SW480 (cell line): ENCODE measurements around the gene GIMD1.
A peak's percentile ranks its signal among the peaks of the same experiment; 100 is the strongest.
"Not testable (repeated sequence)": the region's sequence is repeated elsewhere in the genome, so short reads cannot be mapped to it uniquely, and the experiment has no call there.

Experiments
- DNase-seq: peaks from one replicate; pipeline ENCODE4 v3.0.0-alpha.2; 2016; ENCODE audit warnings: low spot score

The GIMD1 gene

DNA sequence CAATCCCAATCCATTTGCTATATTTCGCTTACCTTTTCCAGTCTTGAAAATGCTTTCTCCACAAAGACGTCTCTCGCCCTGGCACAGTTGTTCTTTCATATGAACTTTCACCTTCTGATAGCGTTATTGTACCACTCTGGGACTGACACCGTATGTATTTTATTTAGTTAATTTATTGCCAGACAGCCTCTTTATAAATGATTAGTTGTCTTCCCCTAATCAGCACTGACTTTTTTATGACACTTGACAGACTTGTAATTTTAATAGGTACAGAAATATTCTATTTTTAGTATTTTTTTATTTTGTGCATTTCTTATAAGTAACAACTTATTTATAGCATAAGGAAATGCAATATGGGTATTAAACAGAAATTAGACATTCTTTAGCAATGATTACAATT lies at the start of gene GIMD1:
Gene GIMD1 (minus strand): TSS at position 101 of the 400 bp plus-strand sequence. CDS start 1,343 bp downstream, outside the sequence.
- no peak for DNase-seq

DNA sequence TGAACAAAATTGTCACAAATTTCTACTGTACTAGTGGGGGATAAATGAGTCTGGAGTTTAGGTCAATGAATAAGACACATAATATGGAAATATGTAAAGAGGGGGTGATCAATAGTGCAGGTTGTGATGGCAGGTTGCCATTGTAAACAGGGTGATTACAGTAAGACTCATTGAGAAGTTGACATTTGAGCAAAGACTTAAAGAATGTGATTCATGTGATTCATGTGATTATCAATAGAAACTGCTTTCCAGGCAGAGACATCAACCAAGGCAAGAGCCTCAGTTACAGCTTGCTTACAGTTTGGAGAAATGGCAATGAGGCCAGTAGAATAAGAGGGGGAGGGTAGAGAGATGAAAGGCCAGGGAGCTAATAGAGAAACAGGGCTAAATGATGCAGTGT lies 45.8 kb upstream of the GIMD1 start:
- no peak for DNase-seq

DNA sequence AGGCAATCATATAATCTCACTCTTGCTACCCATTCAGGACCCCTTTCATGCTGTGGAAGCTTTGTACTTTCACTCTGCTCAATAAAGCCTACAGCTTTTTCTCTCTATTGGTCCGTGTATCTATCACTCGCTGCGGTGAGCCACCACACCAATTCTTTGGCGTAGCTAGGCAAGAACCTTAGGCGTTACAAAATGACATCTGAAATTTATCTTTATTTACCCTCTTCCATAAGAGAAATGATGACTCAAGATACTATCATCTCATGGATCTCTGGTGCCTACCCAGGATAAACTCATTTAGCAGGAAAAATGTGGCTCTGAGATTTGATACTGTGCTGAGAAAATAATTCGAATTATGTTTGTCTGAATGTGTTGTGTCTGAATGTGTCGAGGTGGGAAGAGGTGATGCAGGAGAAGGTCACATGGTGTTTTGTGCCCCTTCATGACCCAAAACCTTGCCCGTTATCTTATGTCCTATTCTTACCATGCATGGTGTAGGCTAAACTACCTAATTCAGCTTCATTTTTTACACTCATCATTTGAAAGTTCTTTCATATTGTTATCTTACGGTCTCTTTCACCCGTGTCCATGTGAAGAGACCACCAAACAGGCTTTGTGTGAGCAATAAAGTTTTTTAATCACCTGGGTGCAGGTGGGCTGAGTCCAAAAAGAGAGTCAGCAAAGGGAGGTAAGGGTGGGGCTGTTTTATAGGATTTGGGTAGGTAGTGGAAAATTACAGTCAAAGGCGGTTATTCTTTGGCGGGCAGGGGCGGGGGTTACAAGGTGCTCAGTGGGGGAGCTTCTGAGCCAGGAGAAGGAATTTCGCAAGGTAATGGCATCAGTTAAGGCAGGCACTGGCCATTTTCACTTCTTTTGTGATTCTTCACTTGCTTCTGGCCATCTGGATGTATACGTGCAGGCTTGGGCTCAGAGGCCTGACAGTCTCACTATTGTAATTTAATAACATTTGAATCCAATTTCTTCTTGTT lies 41.6 kb upstream of the GIMD1 start:
- DNase-seq = no peak

GRCh38 chr4:106408004-106408403 lies 39.4 kb upstream of the GIMD1 start:
- not testable (repeated sequence) for DNase-seq

- DNase-seq = no peak
Observed at GRCh38 chr4:106401157-106401556, 32.6 kb upstream of the GIMD1 start.

GRCh38 chr4:106398898-106399297 lies 30.3 kb upstream of the GIMD1 start:
- DNase-seq = not testable (repeated sequence)

GRCh38 chr4:106395582-106395981 lies 27.0 kb upstream of the GIMD1 start:
- no peak for DNase-seq

DNA sequence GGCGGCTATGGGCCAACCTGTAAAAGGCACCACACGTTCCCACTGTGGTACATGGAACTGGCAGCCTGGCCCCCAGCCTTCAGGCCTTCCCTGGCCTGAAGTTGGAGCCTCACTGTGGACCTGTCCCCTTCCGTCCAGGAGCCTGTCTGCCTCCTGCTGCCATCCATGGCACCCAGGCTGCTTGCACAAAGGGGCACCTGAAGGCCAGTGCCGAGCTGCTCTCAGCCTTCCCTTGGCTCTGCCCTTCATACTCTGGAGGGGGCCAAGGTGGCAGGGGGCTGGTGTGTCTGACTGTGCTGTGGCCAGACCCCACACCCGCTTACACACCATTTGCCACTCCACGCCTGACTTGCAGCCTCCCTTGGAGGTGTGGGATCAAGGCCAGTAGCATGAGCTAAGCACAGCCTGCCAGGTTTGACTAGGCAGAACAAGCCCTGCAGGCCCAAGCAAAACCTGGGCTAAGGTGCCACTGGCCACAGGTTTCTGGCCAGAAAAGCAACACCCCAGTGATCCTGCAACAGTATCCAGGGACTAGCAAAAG lies 17.3 kb upstream of the GIMD1 start:
- DNase-seq = no peak

- no peak for DNase-seq
Observed at GRCh38 chr4:106384878-106385277, 16.3 kb upstream of the GIMD1 start.

GRCh38 chr4:106380179-106380578 lies 11.6 kb upstream of the GIMD1 start:
- DNase-seq = no peak

DNA sequence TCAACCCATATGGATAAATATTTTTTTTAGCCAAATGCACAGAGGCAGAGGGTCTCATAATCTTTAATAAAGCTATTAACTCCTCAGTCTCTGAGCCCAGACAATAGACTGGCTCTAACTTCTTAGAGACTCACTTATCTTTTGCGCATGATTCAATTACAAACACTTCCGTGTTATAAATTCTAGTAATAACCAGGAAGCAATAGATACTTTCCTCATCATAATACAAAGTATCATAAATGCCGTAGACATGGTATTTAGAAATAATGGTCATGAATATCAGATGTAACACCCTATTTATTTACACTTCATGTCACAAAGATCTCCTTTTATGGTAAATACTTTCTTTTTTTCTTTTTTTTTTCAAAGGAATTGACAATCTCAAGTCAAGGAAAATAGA lies 4.4 kb upstream of the GIMD1 start:
- DNase-seq = no peak

- no peak for DNase-seq
Observed at GRCh38 chr4:106371161-106371560, 2.6 kb upstream of the GIMD1 start.

DNA sequence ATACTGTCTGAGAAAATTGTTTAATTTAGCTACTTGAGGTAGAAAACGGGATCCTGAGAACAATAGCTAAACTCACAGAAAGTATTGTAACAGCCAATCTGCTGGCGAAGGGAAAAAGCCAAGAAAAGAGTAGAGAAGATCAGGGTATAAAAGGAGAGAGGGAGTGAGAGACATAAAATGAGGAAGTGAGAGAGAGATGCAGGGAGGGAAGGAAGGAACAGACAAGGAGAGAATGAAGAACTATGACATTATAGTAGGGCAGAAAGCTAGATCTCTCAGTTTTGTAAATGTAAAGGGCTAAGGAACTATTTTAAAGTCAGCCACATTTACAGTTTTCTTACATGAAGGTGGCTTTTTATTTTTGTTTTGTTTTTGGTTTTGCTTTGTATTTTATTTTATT lies 1.6 kb upstream of the GIMD1 start:
- DNase-seq = no peak

DNA sequence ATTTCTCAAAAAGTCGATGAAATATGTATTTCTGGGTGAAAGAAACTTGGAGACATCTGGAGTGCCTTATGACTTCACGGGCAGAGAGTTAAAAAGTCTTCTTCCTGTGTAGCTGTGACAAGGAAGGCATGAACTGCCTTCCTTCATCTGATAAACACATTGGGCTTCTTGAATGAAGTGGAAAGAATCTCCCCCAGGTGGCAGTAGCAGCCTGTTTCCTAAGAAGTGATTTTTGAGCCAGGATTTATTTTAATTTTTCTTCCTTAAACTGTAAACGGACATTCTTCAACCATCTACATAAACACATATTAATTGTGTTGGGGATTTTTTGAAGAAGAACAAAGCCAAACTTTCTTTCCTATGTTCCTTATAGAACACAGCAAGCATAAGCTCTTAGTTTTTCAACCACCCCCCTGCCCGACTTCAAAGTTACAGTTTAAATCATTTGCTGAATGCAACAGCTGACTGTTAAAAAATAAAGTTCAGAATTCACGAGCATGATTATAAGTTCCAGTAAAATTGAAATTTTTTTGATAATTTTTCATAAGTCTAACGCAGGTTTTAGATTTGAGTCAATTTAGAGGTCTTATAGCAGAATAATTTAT lies 980 bp upstream of the GIMD1 start:
- peak; percentile 38 for DNase-seq

DNA sequence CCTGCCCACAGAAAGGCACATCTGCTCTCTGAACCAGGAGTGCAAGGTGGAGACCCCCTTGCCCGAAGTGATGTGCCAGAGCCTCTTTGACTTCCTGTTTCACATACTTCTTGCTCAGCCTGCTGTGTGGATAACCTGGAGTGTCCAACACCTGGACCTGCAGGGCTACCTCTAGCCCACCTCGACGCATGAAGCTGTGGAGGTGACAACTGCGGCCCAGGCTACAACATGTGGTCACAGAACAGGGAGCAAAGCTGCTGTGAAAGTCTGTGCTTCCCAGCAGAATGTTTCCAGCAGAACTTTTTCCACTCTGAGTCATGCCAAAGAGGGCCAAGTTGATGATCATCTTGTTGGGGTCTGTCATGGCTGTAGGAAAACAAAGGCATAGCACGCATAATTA lies 1.5 kb downstream of the GIMD1 start:
- DNase-seq = no peak

GRCh38 chr4:106366026-106366425 lies 2.6 kb downstream of the GIMD1 start:
- no peak for DNase-seq

GRCh38 chr4:106365613-106366012 lies 3.0 kb downstream of the GIMD1 start:
- peak; percentile 4 for DNase-seq

DNA sequence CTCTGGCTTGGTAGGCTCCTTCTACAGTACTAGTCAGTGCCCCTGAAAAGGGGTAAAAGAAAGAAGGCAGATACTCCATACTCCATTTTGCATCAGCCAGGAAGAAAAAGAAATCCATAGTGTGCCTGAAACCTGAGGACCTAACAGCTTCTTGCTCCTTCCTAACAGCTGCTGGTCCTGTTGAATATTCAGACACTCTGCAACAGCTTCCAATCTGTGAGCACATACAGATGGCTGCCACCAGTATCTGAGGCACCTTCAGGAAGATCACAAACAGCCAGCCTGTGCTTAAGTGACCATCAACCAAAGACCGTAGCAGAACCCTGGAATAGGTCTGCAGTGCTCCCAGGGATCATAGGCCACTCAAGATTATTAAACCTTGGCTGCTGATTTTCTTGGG lies 4.3 kb downstream of the GIMD1 start:
- no peak for DNase-seq

DNA sequence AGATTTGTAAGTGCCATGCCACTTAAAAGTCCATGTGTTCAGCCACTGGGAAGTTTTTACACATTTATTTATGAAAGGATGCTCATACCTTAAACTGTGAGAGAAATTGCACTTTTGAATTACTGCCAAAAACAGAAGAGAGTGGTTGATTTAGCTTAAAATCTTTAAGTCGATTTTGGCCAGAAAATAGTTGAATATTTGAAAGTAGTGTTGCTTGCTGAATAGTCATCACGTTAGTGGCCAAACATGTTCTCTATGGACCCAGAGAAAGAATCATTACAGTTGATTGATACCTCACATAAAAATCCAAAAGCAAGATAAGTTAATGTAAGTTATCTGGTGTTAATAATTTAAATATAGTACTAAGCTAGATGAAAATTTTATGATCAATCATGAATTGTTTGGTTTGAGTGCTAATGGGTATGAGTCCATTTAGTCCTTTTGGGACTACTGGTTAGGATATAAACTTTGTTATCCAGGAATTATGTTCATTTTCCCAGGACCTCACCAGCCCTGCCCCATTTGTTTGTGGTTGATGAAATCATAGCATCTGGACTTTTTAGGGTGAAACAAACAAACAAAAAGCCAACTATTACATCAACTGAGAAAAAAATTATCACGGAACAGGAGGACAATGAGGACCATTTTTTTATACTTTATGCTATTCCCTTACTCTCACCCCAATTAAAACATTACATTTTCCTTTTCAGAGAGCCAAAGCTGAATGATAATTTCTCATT lies 6.3 kb downstream of the GIMD1 start:
- no peak for DNase-seq

DNA sequence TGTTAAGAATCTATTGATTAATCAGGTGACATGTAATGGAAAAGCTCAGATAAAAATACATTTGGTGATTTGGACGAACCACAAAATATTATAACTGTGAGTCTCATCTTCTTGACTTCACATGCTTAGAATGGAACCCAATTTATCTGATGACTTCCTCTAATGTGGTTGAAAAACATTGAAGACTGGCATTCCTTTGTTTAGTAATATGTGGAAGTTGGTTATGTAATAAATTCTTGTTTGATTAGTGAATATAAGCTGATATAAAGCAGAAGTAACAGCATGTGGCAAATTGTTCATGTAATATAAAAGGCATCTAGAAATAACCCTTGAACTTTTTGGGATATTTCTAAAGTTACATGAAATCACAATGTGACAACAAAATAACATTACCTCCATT lies 9.7 kb downstream of the GIMD1 start:
- DNase-seq = peak; percentile 18

DNA sequence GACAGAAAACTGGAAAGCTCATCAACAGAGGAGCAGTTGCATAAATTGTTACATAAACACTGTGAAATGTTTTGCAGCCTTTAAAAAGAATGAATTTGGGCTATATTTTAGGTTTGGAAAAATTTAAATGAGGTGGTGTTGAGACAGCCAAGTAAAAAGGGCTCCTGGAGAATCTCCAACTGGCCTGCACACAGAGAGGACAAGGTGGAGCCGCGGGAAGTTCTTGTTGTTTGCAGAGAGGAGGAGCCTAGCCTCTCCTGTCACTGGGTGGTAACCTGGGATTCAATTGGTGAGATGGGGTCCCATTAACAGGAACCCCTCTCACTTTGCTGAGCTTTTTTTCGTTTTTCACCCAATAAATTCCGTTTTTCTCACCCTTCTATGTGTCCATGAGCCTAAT lies 13.4 kb downstream of the GIMD1 start:
- DNase-seq = no peak

GRCh38 chr4:106353786-106354185 lies 14.8 kb downstream of the GIMD1 start:
- DNase-seq = no peak
